Sigmoid colon (tissue), 3 donors: Measurements from ENCODE around the gene UBE2H.

ENCODE experiments used
- POLR2A ChIP-seq, 2 donors: fragments of 450-650 bp; IDR thresholded peaks; one replicate each; pipeline ENCODE4 v1.6.1; 2016; ENCODE audit warnings: antibody characterized with exemption in 2 of 2, mild to moderate bottlenecking in 2 of 2, moderate library complexity in 2 of 2
- TF ChIP-seq, protein P1 (sequence below), 4 experiments: fragments of 450-650 bp in 3 of 4; fragments of 200-600 bp in 1 of 4; IDR thresholded peaks; one replicate each; pipeline ENCODE4 v1.5.1; 2016 to 2019; ENCODE audit warnings: antibody characterized with exemption in 4 of 4, mild to moderate bottlenecking in 3 of 4, moderate library complexity in 2 of 4

DNA sequence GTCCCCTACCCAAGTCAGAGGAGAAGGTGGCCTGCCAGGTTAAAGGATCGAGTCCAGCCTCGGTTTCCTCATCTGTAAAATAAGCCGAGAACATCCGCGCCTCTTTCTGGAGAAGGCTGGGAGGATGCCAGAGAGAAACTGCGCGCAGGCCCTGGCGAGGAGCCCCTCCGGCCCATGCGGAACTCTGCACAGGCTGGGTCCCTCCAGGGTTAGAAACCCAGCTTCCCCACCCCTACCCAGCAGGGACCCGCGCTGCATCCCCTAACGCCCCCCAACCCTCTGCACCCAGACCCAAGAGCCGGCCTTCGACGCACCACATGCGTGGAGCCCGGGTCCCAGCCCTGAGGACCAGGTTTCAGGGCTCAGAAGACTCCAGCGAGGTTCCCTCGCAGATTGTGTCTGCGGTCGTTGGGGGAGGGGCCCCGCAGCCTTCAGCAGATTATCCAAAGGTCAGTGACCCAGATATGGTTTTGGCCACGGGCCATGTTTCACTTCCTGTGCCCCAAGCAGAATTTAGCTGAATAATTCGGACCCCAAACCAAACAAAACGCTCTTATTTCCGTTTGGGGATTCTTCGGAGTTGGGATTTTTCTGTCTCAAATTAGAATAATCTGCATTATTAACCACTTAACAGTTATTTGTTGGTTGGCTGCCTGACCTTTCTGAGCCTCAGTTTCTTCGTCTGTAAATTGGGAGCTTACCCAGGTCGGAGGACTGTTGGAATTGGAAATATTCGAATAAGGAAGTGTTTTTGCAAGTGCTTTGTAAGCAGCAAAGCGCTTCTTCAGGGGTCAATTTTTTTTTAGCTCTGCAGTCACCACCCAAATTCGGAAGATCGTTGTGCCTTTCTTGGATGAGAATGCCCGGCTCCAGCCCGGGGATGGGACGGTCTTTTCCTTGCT is 167.7 kb downstream of the UBE2H start:
- TF ChIP-seq, protein P1, sequence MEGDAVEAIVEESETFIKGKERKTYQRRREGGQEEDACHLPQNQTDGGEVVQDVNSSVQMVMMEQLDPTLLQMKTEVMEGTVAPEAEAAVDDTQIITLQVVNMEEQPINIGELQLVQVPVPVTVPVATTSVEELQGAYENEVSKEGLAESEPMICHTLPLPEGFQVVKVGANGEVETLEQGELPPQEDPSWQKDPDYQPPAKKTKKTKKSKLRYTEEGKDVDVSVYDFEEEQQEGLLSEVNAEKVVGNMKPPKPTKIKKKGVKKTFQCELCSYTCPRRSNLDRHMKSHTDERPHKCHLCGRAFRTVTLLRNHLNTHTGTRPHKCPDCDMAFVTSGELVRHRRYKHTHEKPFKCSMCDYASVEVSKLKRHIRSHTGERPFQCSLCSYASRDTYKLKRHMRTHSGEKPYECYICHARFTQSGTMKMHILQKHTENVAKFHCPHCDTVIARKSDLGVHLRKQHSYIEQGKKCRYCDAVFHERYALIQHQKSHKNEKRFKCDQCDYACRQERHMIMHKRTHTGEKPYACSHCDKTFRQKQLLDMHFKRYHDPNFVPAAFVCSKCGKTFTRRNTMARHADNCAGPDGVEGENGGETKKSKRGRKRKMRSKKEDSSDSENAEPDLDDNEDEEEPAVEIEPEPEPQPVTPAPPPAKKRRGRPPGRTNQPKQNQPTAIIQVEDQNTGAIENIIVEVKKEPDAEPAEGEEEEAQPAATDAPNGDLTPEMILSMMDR (IDR thresholded peaks at IDR 0.05) = no peak
- TF ChIP-seq POLR2A (IDR thresholded peaks at IDR 0.05) = no peak
